Cardiac muscle cell (in vitro differentiated cells and primary cell): ENCODE measurements around the gene OR10G8. TPM values are rescaled to one million over a fixed set of nuclear protein-coding genes. Genes with fewer than 3 reads are reported as not detected.

Experiments used
- DNase-seq, 2 donors: peaks; one replicate each; pipeline versions ENCODE4 v3.0.0 to v3.0.0-alpha.2; 2010 to 2017; ENCODE audit warnings: low read depth in 1 of 2, low spot score in 1 of 2
- H3K27ac ChIP-seq: fragments of 200-600 bp; sonication (generic); 2 replicates; pipeline ENCODE4 v1.5.1; 2016
- H3K27me3 ChIP-seq: fragments of 200-600 bp; sonication (generic); 2 replicates; pipeline ENCODE4 v1.6.0; 2016; ENCODE audit warnings: control low read depth
- H3K36me3 ChIP-seq: fragments of 200-600 bp; sonication (generic); 2 replicates; pipeline ENCODE4 v1.5.1; 2016; ENCODE audit warnings: control low read depth
- H3K4me1 ChIP-seq: fragments of 200-600 bp; sonication (generic); 2 replicates; pipeline ENCODE4 v1.8.1; 2017; ENCODE audit warnings: low read depth, mild to moderate bottlenecking, mixed run types
- H3K4me3 ChIP-seq: fragments of 200-600 bp; sonication (generic); 2 replicates; pipeline ENCODE4 v1.5.1; 2016; ENCODE audit warnings: mild to moderate bottlenecking
- H3K9me3 ChIP-seq: fragments of 200-600 bp; sonication (generic); 2 replicates; pipeline ENCODE4 v1.5.1; 2017; ENCODE audit warnings: low read depth, mild to moderate bottlenecking, control low read depth
- CTCF ChIP-seq: IDR thresholded peaks from 2 replicates; pipeline ENCODE4 v1.5.1; 2012; ENCODE audit warnings: low read depth, mild to moderate bottlenecking, low read length
- polyA plus RNA-seq: library from polyadenylated mRNA; unstranded; fragments of >200 nt; fragmentation: Nextera tagmentation; extraction: Ambion mirVana; gene quantifications from 2 replicates; pipeline ENCODE4 v1.2.1, GENCODE V29; 2016
- total RNA-seq: library from RNA; depleted of rRNA; stranded (reverse); fragments of >200 nt; gene quantifications from 2 replicates; pipeline ENCODE4 v1.2.3, GENCODE V29; 2016

The OR10G8 gene
- total and polyA plus RNA-seq, 2 experiments from 2014 or later: not detected

GRCh38 chr11:124036666-124037065 lies 10.1 kb downstream of the OR10G8 start:
- Histone ChIP-seq H3K27me3 (no peaks in the 10 kb centered on the region), H3K36me3 (no peaks in the 10 kb centered on the region), H3K4me1 (no peaks in the 10 kb centered on the region), H3K9me3 (no peaks in the 10 kb centered on the region), H3K27ac (no peak overlapping the region), H3K4me3 (no peak overlapping the region)
- no peak for TF ChIP-seq CTCF
- DNase-seq: no peak

GRCh38 chr11:124039557-124039956 lies 13.0 kb downstream of the OR10G8 start:
- Histone ChIP-seq H3K9me3 (no peaks in the 10 kb centered on the region), H3K4me1 (no peaks in the 10 kb centered on the region), H3K36me3 (no peaks in the 10 kb centered on the region), H3K27me3 (no peaks in the 10 kb centered on the region), H3K4me3 (no peak overlapping the region), H3K27ac (no peak overlapping the region)
- no peak for DNase-seq
- no peak for TF ChIP-seq CTCF

- H3K36me3 ChIP-seq: no peaks in the 10 kb centered on the region
These were observed 14.7 kb downstream of the OR10G8 start, which contains the start of gene OR10G7 for GRCh38 chr11:124041254-124041653. Gene OR10G7, minus strand, starts transcription at chr11:124041325. Its CDS starts 2,324 bp downstream, at chr11:124039001.

GRCh38 chr11:124043420-124043819 lies 16.8 kb downstream of the OR10G8 start:
- H3K27ac ChIP-seq: no peak overlapping the region
- TF ChIP-seq CTCF: no peak
- no peaks in the 10 kb centered on the region for H3K4me1 ChIP-seq
- DNase-seq: no peak
- H3K27me3 ChIP-seq: no peaks in the 10 kb centered on the region
- H3K9me3 ChIP-seq: no peaks in the 10 kb centered on the region
- no peaks in the 10 kb centered on the region for H3K36me3 ChIP-seq
- H3K4me3 ChIP-seq: no peak overlapping the region

More at GRCh38 chr11:124041254-124041653, 14.7 kb downstream of the OR10G8 start, which contains the start of gene OR10G7:
- no peaks in the 10 kb centered on the region for H3K27me3 ChIP-seq
- H3K4me3 ChIP-seq: no peak within 1 kb of the TSS
- TF ChIP-seq CTCF: no peak
- no peaks in the 10 kb centered on the region for H3K9me3 ChIP-seq
- H3K27ac ChIP-seq: no peak within 1 kb of the TSS
- H3K4me1 ChIP-seq: no peaks in the 10 kb centered on the region
- no peak for DNase-seq

GRCh38 chr11:124050748-124051147 lies 24.1 kb downstream of the OR10G8 start:
- H3K27ac ChIP-seq: no peak overlapping the region
- DNase-seq: no peak
- no peaks in the 10 kb centered on the region for H3K9me3 ChIP-seq
- H3K27me3 ChIP-seq: no peaks in the 10 kb centered on the region
- H3K4me3 ChIP-seq: no peak overlapping the region
- no peaks in the 10 kb centered on the region for H3K36me3 ChIP-seq
- no peaks in the 10 kb centered on the region for H3K4me1 ChIP-seq
- TF ChIP-seq CTCF: no peak

- no peak for DNase-seq
- Histone ChIP-seq H3K4me1 (no peaks in the 10 kb centered on the region), H3K4me3 (no peak overlapping the region), H3K27me3 (no peaks in the 10 kb centered on the region), H3K9me3 (no peaks in the 10 kb centered on the region), H3K27ac (no peak overlapping the region), H3K36me3 (no peaks in the 10 kb centered on the region)
- TF ChIP-seq CTCF: no peak
These were observed 26.4 kb downstream of the OR10G8 start for GRCh38 chr11:124052966-124053365.
